H1 (cell line): ENCODE results near the gene RNASE7. TPM values are rescaled to one million over a fixed set of nuclear protein-coding genes. Genes with fewer than 3 reads are reported as not detected.

Experiments
- CTCF ChIA-PET: fragments of 300-600 bp; sonication (Branson Sonifier 250); formaldehyde crosslinking; loops from one replicate; lab custom pipeline; 2021; ENCODE audit not compliant: partially characterized antibody; lab: Charles Lee
- POLR2A ChIA-PET: fragments of 300-600 bp; sonication (Branson Sonifier 250); formaldehyde crosslinking; loops from one replicate; lab custom pipeline; 2021; ENCODE audit warnings: inconsistent platforms; ENCODE audit not compliant: partially characterized antibody; lab: Charles Lee
- DNase-seq, 2 experiments: peaks; one replicate each; pipeline versions ENCODE4 v3.0.0 to v3.0.0-alpha.2; 2010 to 2022; ENCODE audit warnings: low spot score in 2 of 2, low read depth in 1 of 2, mixed read lengths in 1 of 2
- FAIRE-seq: peaks from 2 replicates; lab custom pipeline; 2011; peaks lifted over from hg19 to GRCh38; lab: Jason Lieb, UNC
- H2AFZ ChIP-seq: 2 replicates; pipeline ENCODE4 v1.8.1; 2012; ENCODE audit warnings: low read length, inconsistent platforms
- H2AK5ac ChIP-seq: 2 replicates; pipeline ENCODE4 v1.6.1; 2013; ENCODE audit warnings: low read depth, low read length
- H2BK120ac ChIP-seq: replicated peaks from 2 replicates; pipeline ENCODE3; 2013; ENCODE audit warnings: low read depth, low read length, inconsistent platforms
- H2BK12ac ChIP-seq: 2 replicates; pipeline ENCODE4 v1.6.1; 2013; ENCODE audit warnings: low read depth, low read length
- H2BK15ac ChIP-seq: 2 replicates; pipeline ENCODE4 v1.6.1; 2013; ENCODE audit warnings: low read length
- H2BK20ac ChIP-seq: 2 replicates; pipeline ENCODE4 v1.6.1; 2013; ENCODE audit warnings: low read length
- H2BK5ac ChIP-seq: 2 replicates; pipeline ENCODE4 v1.6.1; 2013; ENCODE audit warnings: low read depth, low read length
- H3K14ac ChIP-seq: 2 replicates; pipeline ENCODE4 v1.6.1; 2013; ENCODE audit warnings: inconsistent platforms; ENCODE audit not compliant: insufficient read length
- H3K18ac ChIP-seq: 2 replicates; pipeline ENCODE4 v1.6.1; 2013; ENCODE audit warnings: low read length; ENCODE audit errors: extremely low read depth
- H3K23ac ChIP-seq: 2 replicates; pipeline ENCODE4 v1.6.1; 2013; ENCODE audit warnings: inconsistent platforms; ENCODE audit not compliant: insufficient read length
- H3K23me2 ChIP-seq: 2 replicates; pipeline ENCODE4 v1.6.1; 2013; ENCODE audit warnings: low read depth, low read length
- H3K27ac ChIP-seq: 2 replicates; pipeline ENCODE4 v1.6.1; 2011; ENCODE audit warnings: low read depth, low read length, inconsistent platforms
- H3K27me3 ChIP-seq, 4 experiments: replicated peaks in 1 of 4; 1 replicate in 1 of 4; 2 replicates in 3 of 4; pipeline versions ENCODE4 v1.6.1 to v1.8.1; 2011 to 2013; ENCODE audit warnings: low read length in 3 of 4, mild to moderate bottlenecking in 3 of 4, inconsistent platforms in 2 of 4, mixed read lengths in 2 of 4, moderate library complexity in 1 of 4; ENCODE audit not compliant: control insufficient read depth in 3 of 4, insufficient read depth in 3 of 4; ENCODE audit errors: extremely low read depth in 1 of 4
- H3K36me3 ChIP-seq, 4 experiments: 2 replicates each; pipeline versions ENCODE4 v1.6.1 to v1.8.1; 2011 to 2013; ENCODE audit warnings: mild to moderate bottlenecking in 4 of 4, low read length in 3 of 4, moderate library complexity in 2 of 4, control low read depth in 1 of 4, inconsistent platforms in 1 of 4; ENCODE audit not compliant: insufficient read depth in 4 of 4, control insufficient read depth in 2 of 4
- H3K4ac ChIP-seq: replicated peaks from 2 replicates; pipeline ENCODE3; 2013; ENCODE audit warnings: low read length, low read depth, mixed read lengths, inconsistent platforms; ENCODE audit not compliant: insufficient read length
- H3K4me1 ChIP-seq, 4 experiments: replicated peaks in 1 of 4; 1 replicate in 1 of 4; 2 replicates in 3 of 4; pipeline versions ENCODE4 v1.6.1 to v1.8.1; 2011 to 2013; ENCODE audit warnings: low read length in 3 of 4, inconsistent platforms in 2 of 4, mixed read lengths in 1 of 4; ENCODE audit not compliant: insufficient read depth in 4 of 4, control insufficient read depth in 3 of 4
- H3K4me2 ChIP-seq, 2 experiments: 2 replicates each; pipeline versions ENCODE4 v1.6.1 to v1.8.1; 2011 to 2013; ENCODE audit warnings: low read depth in 2 of 2, low read length in 2 of 2, control low read depth in 1 of 2, inconsistent platforms in 1 of 2, mild to moderate bottlenecking in 1 of 2; ENCODE audit not compliant: insufficient read depth in 1 of 2
- H3K4me3 ChIP-seq, 4 experiments: fragments of 200-600, 300-600 bp in 1 of 4; sonication (generic), shearing (Covaris generic), sonication (Bioruptor Twin) in 1 of 4; 2 replicates each; pipeline versions ENCODE4 v1.5.1 to v1.8.1; 2011 to 2016; ENCODE audit warnings: low read length in 4 of 4, low read depth in 3 of 4, control low read depth in 2 of 4, inconsistent platforms in 2 of 4, mild to moderate bottlenecking in 2 of 4, mixed read lengths in 1 of 4, moderate library complexity in 1 of 4; ENCODE audit not compliant: insufficient read depth in 2 of 4; ENCODE audit errors: extremely low read depth in 1 of 4
- H3K56ac ChIP-seq: replicated peaks from 2 replicates; pipeline ENCODE3; 2013; ENCODE audit warnings: low read depth, mild to moderate bottlenecking, mixed read lengths, low read length, inconsistent platforms; ENCODE audit not compliant: insufficient read length
- H3K79me1 ChIP-seq: 2 replicates; pipeline ENCODE4 v1.6.1; 2013; ENCODE audit warnings: low read depth, low read length, control low read depth
- H3K79me2 ChIP-seq, 2 experiments: 2 replicates each; pipeline versions ENCODE4 v1.6.1 to v1.8.1; 2012 to 2013; ENCODE audit warnings: low read length in 2 of 2, mild to moderate bottlenecking in 2 of 2, inconsistent platforms in 1 of 2; ENCODE audit not compliant: insufficient read depth in 2 of 2, control insufficient read depth in 1 of 2
- H3K9ac ChIP-seq, 4 experiments: replicated peaks in 1 of 4; 1 replicate in 1 of 4; 2 replicates in 3 of 4; pipeline versions ENCODE4 v1.6.1 to v1.8.1; 2011 to 2013; ENCODE audit warnings: low read depth in 3 of 4, low read length in 3 of 4, control low read depth in 2 of 4, mild to moderate bottlenecking in 2 of 4, moderate library complexity in 2 of 4, inconsistent platforms in 1 of 4; ENCODE audit errors: extremely low read depth in 1 of 4
- H3K9me3 ChIP-seq, 2 experiments: 2 replicates each; pipeline versions ENCODE4 v1.6.1 to v1.8.1; 2012 to 2013; ENCODE audit warnings: mild to moderate bottlenecking in 2 of 2, moderate library complexity in 2 of 2, control low read depth in 1 of 2, inconsistent platforms in 1 of 2, low read depth in 1 of 2, low read length in 1 of 2, mixed read lengths in 1 of 2; ENCODE audit not compliant: insufficient read depth in 2 of 2
- H4K20me1 ChIP-seq, 2 experiments: replicated peaks in 1 of 2; 2 replicates each; pipeline versions ENCODE3 to v1.8.1; 2011 to 2013; ENCODE audit warnings: inconsistent platforms in 2 of 2, low read length in 2 of 2, mild to moderate bottlenecking in 1 of 2; ENCODE audit not compliant: insufficient read depth in 2 of 2, control insufficient read depth in 1 of 2
- H4K5ac ChIP-seq: 2 replicates; pipeline ENCODE4 v1.6.1; 2013; ENCODE audit warnings: low read length, low read depth, mixed read lengths, inconsistent platforms; ENCODE audit not compliant: insufficient read length
- H4K8ac ChIP-seq: 2 replicates; pipeline ENCODE4 v1.8.0; 2013; ENCODE audit warnings: mild to moderate bottlenecking, moderate library complexity, low read length, inconsistent platforms; ENCODE audit not compliant: insufficient read depth; ENCODE audit errors: extremely low read depth
- H4K91ac ChIP-seq: replicated peaks from 2 replicates; pipeline ENCODE3; 2013; ENCODE audit warnings: low read length, mixed read lengths, inconsistent platforms; ENCODE audit not compliant: insufficient read length
- ASH2L ChIP-seq: fragments of 200-600, 300-600 bp; sonication (generic); IDR thresholded peaks from one replicate; pipeline ENCODE4 v1.7.1; 2017; ENCODE audit warnings: low read length
- POLR2A ChIP-seq, 2 experiments: IDR thresholded peaks; 1 replicate in 1 of 2; 2 replicates in 1 of 2; pipeline ENCODE4 v1.6.1; 2011; ENCODE audit warnings: low read depth in 2 of 2, low read length in 2 of 2, mild to moderate bottlenecking in 2 of 2; ENCODE audit errors: control extremely low read depth in 1 of 2
- WGBS, 2 experiments: shearing (Covaris generic) in 1 of 2; methylation state at CpG; one replicate each; pipeline versions ENCODE4 v1.1.6 to v1.1.7; 2013 to 2015; ENCODE audit warnings: low lambda C conversion rate in 2 of 2, mixed read lengths in 2 of 2, inconsistent platforms in 1 of 2, low coverage in 1 of 2, missing lambda C conversion rate in 1 of 2; ENCODE audit not compliant: insufficient replicate concordance in 2 of 2, insufficient coverage in 1 of 2, insufficient read length in 1 of 2; ENCODE audit errors: extremely low coverage in 1 of 2, missing lambda C conversion rate in 1 of 2; 5-methylcytosine and 5-hydroxymethylcytosine counted together
- polyA plus RNA-seq, 7 experiments: library from polyadenylated mRNA; depleted of rRNA in 3 of 7; stranded (reverse) in 5 of 7; unstranded in 2 of 7; fragments of >200 nt in 5 of 7; fragments of 200-250 nt in 2 of 7; gene quantifications; 1 replicate in 5 of 7; 2 replicates in 1 of 7; 4 replicates in 1 of 7; pipeline versions ENCODE4 v1.2.1 to v1.2.3, GENCODE V29; 2011 to 2013; ENCODE audit warnings: missing spikeins in 2 of 7, mixed read lengths in 2 of 7
- total RNA-seq: library from RNA; stranded (reverse); fragmentation: NEBNext Ultra II Directional; extraction: Animal tissue kit (Norgen Biotek cat#: 25700); gene quantifications from 2 replicates; pipeline ENCODE4 v1.2.1, GENCODE V29; 2021

Gene RNASE7
- total and polyA plus RNA-seq, 2 of the 8 experiments (the other 6 are each of a cell fraction or from before 2014, with no cell fraction given): not detected

GRCh38 chr14:21089877-21090193 lies 47.7 kb downstream of the RNASE7 start:
- Histone ChIP-seq H3K23ac (no peak overlapping the region), H3K27ac (no peak overlapping the region), H2BK20ac (no peak overlapping the region), H2AK5ac (no peak overlapping the region), H3K79me2 (peaks cover 0 to 5% of the 10 kb centered on the region in 2 experiments; a peak in 2 of 4 replicates), H3K36me3 (peaks cover 18 to 63% (median 56%) of the 10 kb centered on the region in 4 experiments), H3K14ac (no peak overlapping the region), H2BK120ac (no peak overlapping the region), H4K20me1 (peaks cover 11 to 19% of the 10 kb centered on the region in 2 experiments), H2BK12ac (no peak overlapping the region), H4K5ac (no peak overlapping the region), H2BK5ac (no peak overlapping the region; the same call in 1 of the 2 replicates), H3K4me2 (no peak overlapping the region), H3K27me3 (no peaks in the 10 kb centered on the region), H3K23me2 (peaks cover 5% of the 10 kb centered on the region; the same call in 1 of the 2 replicates), H3K79me1 (peaks cover 8% of the 10 kb centered on the region; the same call in 1 of the 2 replicates), H2AFZ (no peak overlapping the region), H3K4ac (no peak overlapping the region), H4K8ac (no peak overlapping the region), H2BK15ac (no peak overlapping the region), H3K56ac (no peak overlapping the region), H3K18ac (no peak overlapping the region), H4K91ac (no peak overlapping the region), H3K9me3 (no peaks in the 10 kb centered on the region), H3K9ac (no peak overlapping the region), H3K4me3 (no peak overlapping the region), H3K4me1 (peaks cover 10 to 18% (median 16%) of the 10 kb centered on the region in 4 experiments)
- FAIRE-seq (no peak), DNase-seq (no peak)
- POLR2A ChIA-PET: interaction anchor here (0.9 to 12.4 kb wide), 10 partner anchors 12 to 75 kb away, joined by 3 to 245 read pairs (median 4); partner anchors contain the start of genes ARHGEF40, NDRG2 and TMEM253
- WGBS, 2 experiments: 90% methylated on average over 5 of the region's 5 CpGs; no CpG with 5 or more reads in 1 of the 2 experiments
- peak in 1 of 2 experiments; percentile 67; a peak in 1 of 3 replicates for TF ChIP-seq POLR2A (IDR thresholded peaks at IDR 0.05; ENCODE audit: control extremely low read depth in 1 of 2, low read depth in 2 of 2, low read length in 2 of 2)
- TF ChIP-seq ASH2L: no peak
- CTCF ChIA-PET: interaction anchor here (0.6 to 10.2 kb wide), 18 partner anchors 11 to 237 kb away, joined by 3 to 148 read pairs (median 6); partner anchors contain the start of genes ARHGEF40, RNASE8 and TMEM253
